ENCODE results near the gene CALCOCO1. TPM values are rescaled to one million over a fixed set of nuclear protein-coding genes. Genes with fewer than 3 reads are reported as not detected.

Gene CALCOCO1
- total RNA-seq, 1 donor from 2014 or later: 179 TPM

DNA sequence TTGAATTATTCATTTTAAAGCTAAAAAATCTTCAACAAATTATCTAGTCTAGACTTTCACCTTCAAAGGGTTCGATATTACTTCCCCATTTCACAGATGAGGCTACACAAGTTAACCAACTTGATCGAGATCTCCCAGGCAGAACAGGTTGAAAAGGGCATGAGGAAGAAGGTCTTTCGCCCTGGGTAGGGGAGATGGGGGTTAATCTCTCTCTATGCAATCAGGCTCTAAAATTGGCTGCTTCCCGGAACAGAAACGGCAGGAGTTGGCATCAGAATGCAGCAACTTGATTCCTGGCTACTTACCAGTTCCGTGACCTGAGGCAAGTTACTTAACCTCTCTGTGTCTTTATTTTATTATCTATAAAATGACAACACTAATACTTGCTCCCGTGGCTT lies 26.9 kb upstream of the CALCOCO1 start:
- ATAC-seq (ENCODE audit: poor library complexity): no peak
- intact Hi-C loops (cut with DNase I): no loop called here
- no peak for DNase-seq

DNA sequence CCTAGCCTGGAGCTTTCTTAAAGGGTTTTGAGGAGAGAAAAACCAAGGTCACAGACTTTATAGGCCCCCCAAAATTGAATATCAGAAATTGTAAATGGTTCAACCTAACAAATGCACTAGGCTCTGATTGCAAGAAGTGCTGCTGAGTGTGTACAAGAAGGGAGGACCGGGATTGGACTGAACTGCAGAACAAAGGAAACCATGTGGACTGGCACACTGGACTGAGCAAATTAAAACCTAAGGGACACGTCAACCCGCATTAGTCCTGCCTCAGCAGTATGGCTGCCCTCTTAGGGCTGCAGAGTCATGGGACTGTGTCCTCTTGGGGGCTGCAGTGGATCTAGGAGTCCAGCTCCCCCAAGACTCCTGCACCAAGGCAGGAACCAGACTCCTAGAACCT lies 25.4 kb upstream of the CALCOCO1 start:
- ATAC-seq (ENCODE audit: poor library complexity) (no peak), DNase-seq (no peak)
- intact Hi-C loops (cut with DNase I): no loop called here

- no peak for ATAC-seq (ENCODE audit: poor library complexity)
- DNase-seq: no peak
These were observed 24.9 kb upstream of the CALCOCO1 start for GRCh38 chr12:53752192-53752601.

GRCh38 chr12:53751336-53752191 lies 24.3 kb upstream of the CALCOCO1 start, which contains the start of gene CISTR:
TSS of gene CISTR (minus strand) at chr12:53751979.
- intact Hi-C loops (cut with DNase I): no loop called here
- ATAC-seq (ENCODE audit: poor library complexity) (peak; percentile 59), DNase-seq (peak; percentile 52)

More at GRCh38 chr12:53752192-53752601, 24.9 kb upstream of the CALCOCO1 start:
- intact Hi-C loops (cut with DNase I): no loop called here

- intact Hi-C loops (cut with DNase I): no loop called here
- DNase-seq (peak; percentile 59), ATAC-seq (ENCODE audit: poor library complexity) (peak; percentile 30)
These were observed 23.6 kb upstream of the CALCOCO1 start for GRCh38 chr12:53750812-53751335.

DNA sequence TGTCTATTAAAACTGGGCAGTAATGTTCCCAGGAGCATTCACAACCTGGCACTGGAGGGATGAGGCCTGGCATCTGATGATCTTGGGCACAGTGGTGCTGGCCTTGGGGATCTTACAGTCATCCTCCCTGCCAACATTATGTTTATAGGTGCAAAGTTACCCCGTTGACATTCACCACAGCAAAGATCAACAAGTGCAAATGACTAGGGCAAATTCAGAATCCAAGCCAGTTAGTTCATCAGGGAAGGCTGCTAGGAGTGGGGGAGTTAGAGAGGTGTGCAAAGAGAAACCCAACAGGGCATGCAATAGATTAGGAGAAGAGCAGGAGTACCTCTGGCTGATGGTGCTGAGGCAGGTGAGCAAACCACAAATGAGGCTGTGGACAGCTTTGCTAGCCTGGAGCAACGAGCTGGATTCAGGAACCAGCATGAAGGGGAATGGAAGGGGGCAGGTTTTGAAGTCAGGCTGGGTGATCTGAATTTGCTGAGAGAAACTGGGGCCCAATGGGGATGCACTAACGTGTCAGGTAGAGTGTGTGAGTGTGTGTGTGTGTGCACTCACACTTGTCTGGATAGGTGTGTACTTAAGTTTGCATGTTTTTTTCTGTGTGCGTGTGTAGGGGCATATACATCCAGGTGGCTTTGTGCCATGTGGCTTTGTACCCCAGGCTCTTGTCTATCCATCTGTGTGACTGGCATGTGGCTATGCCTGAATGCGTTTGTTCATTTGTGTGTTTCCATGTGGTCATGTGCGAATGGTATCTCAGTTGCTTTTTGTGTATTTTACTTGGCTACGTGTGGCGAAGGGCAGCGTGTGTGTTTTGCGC lies 22.9 kb upstream of the CALCOCO1 start:
- intact Hi-C loops (cut with DNase I): loop anchor here (10.0 kb wide), 1 partner anchor 205 kb away; no protein-coding TSS in a partner anchor
- no peak for ATAC-seq (ENCODE audit: poor library complexity)
- DNase-seq: no peak

DNA sequence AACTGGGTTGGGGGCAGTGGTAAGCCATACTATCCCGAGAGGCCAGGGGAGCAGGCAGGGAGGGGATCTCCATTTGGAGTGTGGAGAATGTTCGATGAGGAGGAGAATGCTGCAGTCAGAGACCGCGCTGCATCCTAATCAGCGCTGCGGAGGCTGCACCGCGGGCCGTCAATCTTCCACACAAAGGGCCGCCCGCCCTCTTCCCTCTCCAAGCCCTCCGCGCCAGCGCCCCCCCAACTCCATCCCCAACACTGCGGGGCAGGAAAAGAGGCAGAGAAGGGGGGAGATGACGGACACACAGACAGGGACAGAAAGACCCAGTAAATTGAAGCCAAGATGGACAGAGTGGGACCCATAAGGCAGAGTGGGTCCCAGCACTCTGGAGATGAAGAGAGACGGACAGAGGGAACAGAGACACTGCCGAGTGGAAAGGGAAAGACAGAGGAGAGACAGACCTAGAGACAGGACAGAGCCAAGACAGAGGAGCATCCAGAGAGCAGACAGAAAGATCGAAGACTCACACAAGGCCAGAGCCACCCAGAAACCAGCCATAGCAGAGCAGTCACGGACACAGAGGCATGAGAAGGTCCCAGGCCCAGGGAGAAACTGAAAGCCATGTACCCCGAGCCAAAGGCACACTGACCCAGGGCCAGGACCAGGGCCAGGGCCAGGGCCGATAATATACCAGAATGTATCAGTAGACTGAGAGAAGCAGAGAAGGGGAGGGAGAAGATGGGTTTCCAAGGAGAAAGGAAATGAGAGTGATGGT lies 21.0 kb upstream of the CALCOCO1 start:
- ATAC-seq (ENCODE audit: poor library complexity) (no peak), DNase-seq (no peak)
- intact Hi-C loops (cut with DNase I): loop anchor here (10.0 kb wide), 1 partner anchor 203 kb away; no protein-coding TSS in a partner anchor

GRCh38 chr12:53747095-53747494 lies 19.8 kb upstream of the CALCOCO1 start:
- DNase-seq (no peak), ATAC-seq (ENCODE audit: poor library complexity) (no peak)
- intact Hi-C loops (cut with DNase I): loop anchor here (10.0 kb wide), 1 partner anchor 202 kb away; no protein-coding TSS in a partner anchor

DNA sequence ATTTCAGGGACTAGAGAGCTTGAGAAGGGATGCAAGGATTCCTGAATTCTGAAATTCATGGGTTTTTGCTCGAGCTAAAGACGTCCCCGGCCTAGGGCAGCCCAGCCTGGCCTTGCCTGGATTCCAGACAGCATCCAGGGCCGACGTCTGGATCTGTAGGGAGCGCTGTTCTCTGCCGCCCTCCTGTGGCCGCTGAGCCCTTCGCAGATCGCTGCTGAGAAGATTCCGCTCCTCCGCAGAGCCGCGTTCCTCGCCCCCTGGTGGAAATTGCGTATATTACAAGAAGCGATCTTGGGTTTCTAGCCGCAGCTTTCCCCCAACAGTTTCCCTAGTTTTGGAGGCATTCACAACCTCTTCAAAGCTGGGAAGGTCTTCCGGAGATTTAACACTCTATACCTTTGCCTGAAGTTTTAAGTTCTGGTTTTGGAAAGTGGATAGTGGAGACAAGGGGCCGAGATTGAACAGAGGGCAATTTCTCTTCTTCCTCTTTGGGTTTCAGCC lies 19.4 kb upstream of the CALCOCO1 start:
- peak; percentile 95 for DNase-seq
- peak; percentile 91 for ATAC-seq (ENCODE audit: poor library complexity)
- intact Hi-C loops (cut with DNase I): loop anchor here (1.0 to 10.0 kb wide), 2 partner anchors 44 to 202 kb away; no protein-coding TSS in a partner anchor

- ATAC-seq (ENCODE audit: poor library complexity): no peak
- DNase-seq: no peak
- intact Hi-C loops (cut with DNase I): loop anchor here (10.0 kb wide), 1 partner anchor 200 kb away; no protein-coding TSS in a partner anchor
These were observed 17.5 kb upstream of the CALCOCO1 start for GRCh38 chr12:53744751-53745150.

- DNase-seq: no peak
- ATAC-seq (ENCODE audit: poor library complexity): no peak
- intact Hi-C loops (cut with DNase I): loop anchor here (10.0 kb wide), 1 partner anchor 199 kb away; no protein-coding TSS in a partner anchor
These were observed 16.8 kb upstream of the CALCOCO1 start for GRCh38 chr12:53744130-53744441.

DNA sequence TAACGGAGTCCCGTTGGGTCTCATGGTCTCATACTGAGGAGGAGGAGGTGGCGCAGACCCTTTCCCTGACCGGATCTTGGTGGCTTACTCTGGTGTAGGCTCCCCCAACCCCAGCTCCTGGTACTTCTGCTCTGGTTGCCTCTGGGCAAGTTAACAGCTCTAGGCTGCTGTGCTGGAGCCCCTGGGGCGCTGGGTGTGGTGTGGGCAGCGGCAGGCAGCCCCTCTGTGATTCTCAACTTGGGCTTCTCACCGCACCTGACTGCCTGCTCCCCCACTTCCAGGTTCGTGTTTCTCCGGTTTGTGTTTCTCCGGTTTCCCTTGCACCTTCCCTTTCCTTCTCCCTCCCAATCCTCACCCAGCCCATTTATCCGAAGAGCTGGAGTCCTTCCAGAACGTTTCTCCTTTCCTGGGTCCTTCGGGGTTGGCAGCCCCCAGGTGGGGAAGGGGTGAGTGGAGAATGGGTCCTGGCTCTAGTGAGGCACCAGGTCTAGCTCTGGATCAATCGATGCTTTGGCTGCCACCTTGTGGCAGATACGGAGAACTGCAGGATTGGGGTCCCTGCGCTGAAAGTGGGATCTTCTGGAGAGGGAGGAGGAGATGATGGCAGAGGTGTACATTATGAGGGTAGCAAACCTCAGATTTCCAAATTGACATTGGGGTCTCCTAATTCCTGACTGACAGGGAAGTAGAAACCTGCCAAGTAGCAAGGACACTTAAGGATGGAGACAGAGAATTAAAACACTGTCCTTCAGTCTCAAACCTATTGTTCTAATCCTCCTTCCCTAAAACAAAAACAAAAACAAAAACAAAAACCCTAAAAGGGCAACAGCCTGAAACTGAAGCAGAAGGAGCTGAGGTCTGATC lies 16.2 kb upstream of the CALCOCO1 start:
- DNase-seq: no peak
- intact Hi-C loops (cut with DNase I): loop anchor here (10.0 kb wide), 1 partner anchor 199 kb away; no protein-coding TSS in a partner anchor
- ATAC-seq (ENCODE audit: poor library complexity): peak; percentile 61

GRCh38 chr12:53740130-53740491 lies 12.9 kb upstream of the CALCOCO1 start:
- ATAC-seq (ENCODE audit: poor library complexity): no peak
- intact Hi-C loops (cut with DNase I): loop anchor here (10.0 kb wide), 1 partner anchor 195 kb away; no protein-coding TSS in a partner anchor
- no peak for DNase-seq

GRCh38 chr12:53739214-53740129 lies 12.2 kb upstream of the CALCOCO1 start:
- no peak for DNase-seq
- intact Hi-C loops (cut with DNase I): loop anchor here (10.0 kb wide), 1 partner anchor 195 kb away; no protein-coding TSS in a partner anchor
- no peak for ATAC-seq (ENCODE audit: poor library complexity)

DNA sequence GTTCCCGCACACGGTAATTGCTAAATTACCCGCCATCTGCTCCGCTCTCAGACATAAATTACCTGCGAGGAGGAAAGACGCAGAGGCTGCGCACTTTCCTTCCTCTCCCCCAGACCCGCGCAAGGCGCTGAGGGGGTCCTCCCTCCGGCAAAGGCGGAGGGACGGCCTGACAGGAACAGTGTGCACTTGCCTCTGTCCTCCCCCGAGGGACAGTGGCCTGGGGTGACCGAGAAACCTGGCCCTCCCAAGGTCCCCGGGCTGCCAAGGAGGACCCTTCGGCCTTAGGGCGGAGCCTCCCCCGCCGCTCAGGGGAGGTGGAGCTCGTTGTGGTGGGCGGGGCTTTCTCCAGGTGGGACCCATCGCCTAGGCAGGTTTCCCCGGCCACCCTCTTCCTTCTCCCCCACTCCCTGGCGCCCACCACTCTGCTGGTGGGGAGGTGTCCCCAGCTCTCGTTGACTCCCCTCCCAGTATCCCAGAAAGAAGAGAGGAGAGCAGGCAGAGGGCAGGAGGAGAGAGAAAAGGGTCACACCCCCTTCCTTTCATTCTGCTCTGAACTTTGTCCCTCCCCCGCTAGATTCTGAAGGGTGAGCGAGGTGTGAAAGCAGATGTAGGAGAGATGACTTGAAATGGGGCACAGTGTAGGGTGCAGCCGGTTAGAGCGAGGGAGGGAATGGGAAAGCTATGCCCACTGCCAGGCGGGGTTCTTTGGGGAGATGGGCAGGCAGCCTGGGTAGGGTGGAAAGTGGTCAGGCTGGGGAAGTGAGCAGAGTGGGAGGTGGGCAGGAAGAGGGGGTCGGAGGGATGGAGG lies 11.4 kb upstream of the CALCOCO1 start:
- intact Hi-C loops (cut with DNase I): no loop called here
- ATAC-seq (ENCODE audit: poor library complexity) (no peak), DNase-seq (no peak)
